ENCODE measurements around the gene RARRES2.

DNA sequence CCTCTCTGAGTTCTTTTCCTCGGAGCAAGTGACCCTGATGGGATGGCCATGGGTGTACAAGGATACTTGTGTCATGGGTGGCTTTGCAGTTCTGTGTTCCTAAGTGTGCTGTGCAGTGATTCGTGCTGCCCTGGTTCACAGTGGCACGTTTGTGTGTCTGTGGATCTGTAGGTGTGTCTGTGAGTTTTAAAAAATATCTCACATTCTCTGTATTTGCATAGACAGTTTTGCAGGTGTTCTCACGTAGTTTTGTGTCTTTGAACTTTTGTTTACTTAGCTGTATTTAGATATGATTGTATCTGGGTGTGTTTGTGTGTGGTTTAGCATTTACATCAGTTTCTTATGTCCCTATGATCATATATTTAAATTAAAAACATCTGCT lies 41.4 kb upstream of the RARRES2 start:
- TF ChIP-seq POLR2AphosphoS5 (IDR thresholded peaks at IDR 0.05; ENCODE audit: low read depth, low read length) (no peak), YY1 (IDR thresholded peaks at IDR 0.05; ENCODE audit: low read depth) (no peak), SIN3A (IDR thresholded peaks at IDR 0.05; ENCODE audit: borderline replicate concordance, low read depth, low read length) (no peak), RAD21 (IDR thresholded peaks at IDR 0.05; ENCODE audit: low read length) (no peak), NRF1 (IDR thresholded peaks at IDR 0.05; ENCODE audit: low read depth, low read length) (no peak), NFIC (IDR thresholded peaks at IDR 0.05; ENCODE audit: borderline replicate concordance) (no peak), RFX5 (IDR thresholded peaks at IDR 0.05; ENCODE audit: low read length) (no peak), GATA2 (CRISPR knock-in tag; IDR thresholded peaks at IDR 0.05) (no peak), TAF1 (IDR thresholded peaks at IDR 0.05; ENCODE audit: borderline replicate concordance, low read depth, low read length) (no peak)
- TF ChIP-seq, protein P1, sequence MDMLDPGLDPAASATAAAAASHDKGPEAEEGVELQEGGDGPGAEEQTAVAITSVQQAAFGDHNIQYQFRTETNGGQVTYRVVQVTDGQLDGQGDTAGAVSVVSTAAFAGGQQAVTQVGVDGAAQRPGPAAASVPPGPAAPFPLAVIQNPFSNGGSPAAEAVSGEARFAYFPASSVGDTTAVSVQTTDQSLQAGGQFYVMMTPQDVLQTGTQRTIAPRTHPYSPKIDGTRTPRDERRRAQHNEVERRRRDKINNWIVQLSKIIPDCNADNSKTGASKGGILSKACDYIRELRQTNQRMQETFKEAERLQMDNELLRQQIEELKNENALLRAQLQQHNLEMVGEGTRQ (IDR thresholded peaks at IDR 0.05; ENCODE audit: borderline replicate concordance, low read depth, low read length): no peak
- TF ChIP-seq, protein P2, sequence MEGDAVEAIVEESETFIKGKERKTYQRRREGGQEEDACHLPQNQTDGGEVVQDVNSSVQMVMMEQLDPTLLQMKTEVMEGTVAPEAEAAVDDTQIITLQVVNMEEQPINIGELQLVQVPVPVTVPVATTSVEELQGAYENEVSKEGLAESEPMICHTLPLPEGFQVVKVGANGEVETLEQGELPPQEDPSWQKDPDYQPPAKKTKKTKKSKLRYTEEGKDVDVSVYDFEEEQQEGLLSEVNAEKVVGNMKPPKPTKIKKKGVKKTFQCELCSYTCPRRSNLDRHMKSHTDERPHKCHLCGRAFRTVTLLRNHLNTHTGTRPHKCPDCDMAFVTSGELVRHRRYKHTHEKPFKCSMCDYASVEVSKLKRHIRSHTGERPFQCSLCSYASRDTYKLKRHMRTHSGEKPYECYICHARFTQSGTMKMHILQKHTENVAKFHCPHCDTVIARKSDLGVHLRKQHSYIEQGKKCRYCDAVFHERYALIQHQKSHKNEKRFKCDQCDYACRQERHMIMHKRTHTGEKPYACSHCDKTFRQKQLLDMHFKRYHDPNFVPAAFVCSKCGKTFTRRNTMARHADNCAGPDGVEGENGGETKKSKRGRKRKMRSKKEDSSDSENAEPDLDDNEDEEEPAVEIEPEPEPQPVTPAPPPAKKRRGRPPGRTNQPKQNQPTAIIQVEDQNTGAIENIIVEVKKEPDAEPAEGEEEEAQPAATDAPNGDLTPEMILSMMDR (IDR thresholded peaks at IDR 0.05): no peak
- TF ChIP-seq, protein P3, sequence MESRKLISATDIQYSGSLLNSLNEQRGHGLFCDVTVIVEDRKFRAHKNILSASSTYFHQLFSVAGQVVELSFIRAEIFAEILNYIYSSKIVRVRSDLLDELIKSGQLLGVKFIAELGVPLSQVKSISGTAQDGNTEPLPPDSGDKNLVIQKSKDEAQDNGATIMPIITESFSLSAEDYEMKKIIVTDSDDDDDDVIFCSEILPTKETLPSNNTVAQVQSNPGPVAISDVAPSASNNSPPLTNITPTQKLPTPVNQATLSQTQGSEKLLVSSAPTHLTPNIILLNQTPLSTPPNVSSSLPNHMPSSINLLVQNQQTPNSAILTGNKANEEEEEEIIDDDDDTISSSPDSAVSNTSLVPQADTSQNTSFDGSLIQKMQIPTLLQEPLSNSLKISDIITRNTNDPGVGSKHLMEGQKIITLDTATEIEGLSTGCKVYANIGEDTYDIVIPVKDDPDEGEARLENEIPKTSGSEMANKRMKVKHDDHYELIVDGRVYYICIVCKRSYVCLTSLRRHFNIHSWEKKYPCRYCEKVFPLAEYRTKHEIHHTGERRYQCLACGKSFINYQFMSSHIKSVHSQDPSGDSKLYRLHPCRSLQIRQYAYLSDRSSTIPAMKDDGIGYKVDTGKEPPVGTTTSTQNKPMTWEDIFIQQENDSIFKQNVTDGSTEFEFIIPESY (IDR thresholded peaks at IDR 0.05; ENCODE audit: borderline replicate concordance, low read depth): no peak
- TF ChIP-seq, protein P4, sequence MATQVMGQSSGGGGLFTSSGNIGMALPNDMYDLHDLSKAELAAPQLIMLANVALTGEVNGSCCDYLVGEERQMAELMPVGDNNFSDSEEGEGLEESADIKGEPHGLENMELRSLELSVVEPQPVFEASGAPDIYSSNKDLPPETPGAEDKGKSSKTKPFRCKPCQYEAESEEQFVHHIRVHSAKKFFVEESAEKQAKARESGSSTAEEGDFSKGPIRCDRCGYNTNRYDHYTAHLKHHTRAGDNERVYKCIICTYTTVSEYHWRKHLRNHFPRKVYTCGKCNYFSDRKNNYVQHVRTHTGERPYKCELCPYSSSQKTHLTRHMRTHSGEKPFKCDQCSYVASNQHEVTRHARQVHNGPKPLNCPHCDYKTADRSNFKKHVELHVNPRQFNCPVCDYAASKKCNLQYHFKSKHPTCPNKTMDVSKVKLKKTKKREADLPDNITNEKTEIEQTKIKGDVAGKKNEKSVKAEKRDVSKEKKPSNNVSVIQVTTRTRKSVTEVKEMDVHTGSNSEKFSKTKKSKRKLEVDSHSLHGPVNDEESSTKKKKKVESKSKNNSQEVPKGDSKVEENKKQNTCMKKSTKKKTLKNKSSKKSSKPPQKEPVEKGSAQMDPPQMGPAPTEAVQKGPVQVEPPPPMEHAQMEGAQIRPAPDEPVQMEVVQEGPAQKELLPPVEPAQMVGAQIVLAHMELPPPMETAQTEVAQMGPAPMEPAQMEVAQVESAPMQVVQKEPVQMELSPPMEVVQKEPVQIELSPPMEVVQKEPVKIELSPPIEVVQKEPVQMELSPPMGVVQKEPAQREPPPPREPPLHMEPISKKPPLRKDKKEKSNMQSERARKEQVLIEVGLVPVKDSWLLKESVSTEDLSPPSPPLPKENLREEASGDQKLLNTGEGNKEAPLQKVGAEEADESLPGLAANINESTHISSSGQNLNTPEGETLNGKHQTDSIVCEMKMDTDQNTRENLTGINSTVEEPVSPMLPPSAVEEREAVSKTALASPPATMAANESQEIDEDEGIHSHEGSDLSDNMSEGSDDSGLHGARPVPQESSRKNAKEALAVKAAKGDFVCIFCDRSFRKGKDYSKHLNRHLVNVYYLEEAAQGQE (IDR thresholded peaks at IDR 0.05; ENCODE audit: low read depth, low read length): no peak

Data from SK-N-SH (cell line).